Measurements from ENCODE around the gene MTUS2.

MTUS2 gene

DNA sequence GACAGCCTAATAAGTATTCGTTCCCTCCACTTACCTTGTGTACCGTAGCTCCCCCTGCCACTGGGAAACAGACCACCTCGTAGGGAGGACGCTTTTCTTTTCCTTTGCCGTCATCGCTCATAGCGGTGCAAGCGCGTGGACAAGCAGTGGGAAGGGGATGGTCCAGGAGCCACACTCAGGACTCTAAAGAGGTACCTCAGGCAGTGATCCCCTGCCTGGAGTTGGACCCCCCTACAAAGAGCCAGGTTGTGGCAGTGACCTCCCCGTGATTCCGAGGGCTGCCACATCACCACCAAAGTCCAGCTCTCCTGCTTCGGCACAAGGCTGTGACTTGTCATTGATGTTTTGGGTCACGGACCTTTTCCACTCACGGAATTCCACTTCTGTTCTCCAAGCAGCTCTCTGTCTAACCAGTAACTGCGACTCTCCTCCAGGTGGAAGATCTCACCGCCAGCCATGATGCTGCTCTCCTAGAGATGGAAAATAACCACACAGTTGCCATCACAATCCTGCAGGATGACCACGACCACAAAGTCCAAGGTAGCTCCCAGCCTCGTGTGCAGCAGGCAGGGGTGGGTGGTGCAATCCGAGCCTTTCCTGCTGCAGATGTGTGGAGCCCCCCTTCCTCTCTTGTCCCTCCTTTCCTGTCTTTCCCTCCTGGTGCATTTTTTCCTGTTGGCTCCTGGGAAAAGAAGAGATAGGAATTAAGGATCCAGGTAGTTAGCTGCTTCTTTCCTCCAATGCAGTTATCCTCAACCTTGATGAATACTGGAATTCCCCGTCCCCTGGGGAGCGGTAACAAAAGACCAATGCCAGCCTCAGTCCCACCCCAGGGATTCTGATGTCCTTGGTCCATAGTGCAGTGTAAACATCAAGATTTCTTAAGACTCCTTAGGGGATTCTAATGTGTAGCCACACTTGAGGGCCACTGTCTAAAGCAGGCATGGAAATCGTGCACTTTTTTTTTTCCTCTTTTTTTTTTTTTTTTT, 667.6 kb downstream of the MTUS2 start:
- H3K36me3 ChIP-seq, result no peaks in the 10 kb centered on the region
- H3K4me3 ChIP-seq (ENCODE audit: low read depth in 1 of 2, low read length in 1 of 2), result no peak overlapping the region
- TF ChIP-seq, protein P1, sequence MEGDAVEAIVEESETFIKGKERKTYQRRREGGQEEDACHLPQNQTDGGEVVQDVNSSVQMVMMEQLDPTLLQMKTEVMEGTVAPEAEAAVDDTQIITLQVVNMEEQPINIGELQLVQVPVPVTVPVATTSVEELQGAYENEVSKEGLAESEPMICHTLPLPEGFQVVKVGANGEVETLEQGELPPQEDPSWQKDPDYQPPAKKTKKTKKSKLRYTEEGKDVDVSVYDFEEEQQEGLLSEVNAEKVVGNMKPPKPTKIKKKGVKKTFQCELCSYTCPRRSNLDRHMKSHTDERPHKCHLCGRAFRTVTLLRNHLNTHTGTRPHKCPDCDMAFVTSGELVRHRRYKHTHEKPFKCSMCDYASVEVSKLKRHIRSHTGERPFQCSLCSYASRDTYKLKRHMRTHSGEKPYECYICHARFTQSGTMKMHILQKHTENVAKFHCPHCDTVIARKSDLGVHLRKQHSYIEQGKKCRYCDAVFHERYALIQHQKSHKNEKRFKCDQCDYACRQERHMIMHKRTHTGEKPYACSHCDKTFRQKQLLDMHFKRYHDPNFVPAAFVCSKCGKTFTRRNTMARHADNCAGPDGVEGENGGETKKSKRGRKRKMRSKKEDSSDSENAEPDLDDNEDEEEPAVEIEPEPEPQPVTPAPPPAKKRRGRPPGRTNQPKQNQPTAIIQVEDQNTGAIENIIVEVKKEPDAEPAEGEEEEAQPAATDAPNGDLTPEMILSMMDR (IDR thresholded peaks at IDR 0.05), result no peak
- no peaks in the 10 kb centered on the region for H3K9me3 ChIP-seq
- H3K4me1 ChIP-seq (ENCODE audit: control insufficient read depth in 1 of 2, insufficient read depth in 1 of 2, low read depth in 1 of 2, low read length in 1 of 2), result no peaks in the 10 kb centered on the region
- no peak overlapping the region for H3K27ac ChIP-seq
- H3K27me3 ChIP-seq, result peaks cover 5% of the 10 kb centered on the region

DNA sequence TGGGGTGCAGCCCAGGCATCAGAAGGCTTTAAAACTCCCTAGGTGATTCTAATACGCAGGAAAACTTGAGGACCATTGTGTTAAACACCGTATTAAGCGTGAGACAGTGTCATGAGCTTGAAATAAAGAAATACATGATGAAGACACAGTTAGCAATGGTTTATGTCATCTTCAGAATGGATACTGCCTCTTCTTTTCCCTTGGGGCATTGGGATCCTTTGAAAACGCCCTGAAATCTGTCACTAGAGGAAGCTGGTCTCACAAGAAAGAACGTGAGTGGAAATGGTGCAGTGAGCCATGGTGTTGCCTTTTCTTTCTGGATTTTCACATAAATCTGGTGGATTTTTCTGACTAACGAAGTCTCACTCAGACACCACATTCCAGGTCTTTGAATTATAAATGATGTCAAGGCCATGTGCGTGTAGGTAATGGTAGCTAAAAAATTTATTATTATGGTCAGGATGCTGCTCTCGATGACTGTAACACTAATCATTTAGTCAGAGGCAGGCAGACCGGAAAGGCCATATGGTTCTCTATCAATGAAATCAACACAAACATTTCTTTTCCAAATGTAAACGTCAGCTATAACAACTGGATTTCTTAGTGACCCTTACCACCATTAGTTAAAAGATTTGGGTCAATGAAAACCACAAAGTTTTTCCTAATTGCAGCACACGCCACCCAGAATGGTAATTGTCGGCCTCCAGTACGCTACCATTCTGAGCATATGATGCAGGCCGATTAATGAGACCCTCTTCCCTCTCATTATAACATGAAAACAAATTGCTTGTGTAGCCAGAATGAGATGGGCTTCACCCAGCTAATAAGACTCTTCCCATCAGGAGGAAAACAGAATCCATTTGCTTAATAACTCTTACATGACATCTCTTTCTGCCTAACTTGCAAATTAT, 669.8 kb downstream of the MTUS2 start:
- Histone ChIP-seq H3K9me3 (no peaks in the 10 kb centered on the region), H3K4me3 (ENCODE audit: low read depth in 1 of 2, low read length in 1 of 2) (no peak overlapping the region), H3K27me3 (peaks cover 5% of the 10 kb centered on the region), H3K36me3 (no peaks in the 10 kb centered on the region), H3K27ac (no peak overlapping the region), H3K4me1 (ENCODE audit: control insufficient read depth in 1 of 2, insufficient read depth in 1 of 2, low read depth in 1 of 2, low read length in 1 of 2) (no peaks in the 10 kb centered on the region)
- TF ChIP-seq, protein P1 (IDR thresholded peaks at IDR 0.05), result no peak

DNA sequence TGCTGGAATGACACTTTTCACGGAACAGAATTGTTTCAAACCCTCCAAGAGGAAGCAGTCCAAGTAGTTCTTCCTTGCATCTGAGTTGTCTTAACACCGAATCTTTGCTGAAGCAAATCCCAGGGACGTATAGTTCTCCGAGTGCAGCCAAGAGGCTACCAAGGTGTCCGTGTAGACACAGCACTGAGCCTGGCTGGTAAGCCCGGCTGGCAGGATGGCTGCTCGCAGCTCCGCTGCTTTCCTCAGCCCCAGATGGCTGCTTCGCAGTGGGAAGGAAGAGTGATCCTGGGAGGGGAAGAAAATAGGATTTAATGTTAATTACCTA, 670.4 kb downstream of the MTUS2 start:
- TF ChIP-seq, protein P1 (IDR thresholded peaks at IDR 0.05), result no peak
- Histone ChIP-seq H3K9me3 (no peaks in the 10 kb centered on the region), H3K27me3 (peaks cover 5% of the 10 kb centered on the region), H3K4me3 (ENCODE audit: low read depth in 1 of 2, low read length in 1 of 2) (no peak overlapping the region), H3K27ac (no peak overlapping the region), H3K4me1 (ENCODE audit: control insufficient read depth in 1 of 2, insufficient read depth in 1 of 2, low read depth in 1 of 2, low read length in 1 of 2) (peaks cover 2 to 4% of the 10 kb centered on the region in 2 experiments), H3K36me3 (no peaks in the 10 kb centered on the region)

DNA sequence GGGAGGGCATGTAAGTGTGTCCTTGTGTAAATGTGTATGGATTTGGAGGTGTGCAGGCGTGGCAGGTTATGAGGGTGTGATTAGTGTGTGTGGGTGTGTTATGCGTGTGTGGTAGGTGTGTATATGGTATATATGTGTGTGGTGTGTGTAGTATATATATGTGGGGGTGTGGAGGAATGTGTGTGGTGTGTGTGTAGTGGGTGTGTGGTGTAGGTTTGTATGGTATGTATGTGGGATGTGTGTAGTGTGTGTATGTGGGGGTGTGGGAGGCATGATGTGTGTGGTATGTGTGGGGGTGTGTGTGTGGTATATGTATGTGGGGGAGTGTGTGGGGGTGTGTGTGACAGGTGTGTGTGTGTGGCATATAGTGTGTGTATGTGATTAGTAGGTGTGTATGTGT, 671.1 kb downstream of the MTUS2 start:
- Histone ChIP-seq H3K27ac (no peak overlapping the region), H3K4me1 (ENCODE audit: control insufficient read depth in 1 of 2, insufficient read depth in 1 of 2, low read depth in 1 of 2, low read length in 1 of 2) (peaks cover 9% of the 10 kb centered on the region in 2 experiments), H3K27me3 (no peaks in the 10 kb centered on the region), H3K4me3 (ENCODE audit: low read depth in 1 of 2, low read length in 1 of 2) (no peak overlapping the region), H3K36me3 (no peaks in the 10 kb centered on the region), H3K9me3 (no peaks in the 10 kb centered on the region)
- TF ChIP-seq, protein P1 (IDR thresholded peaks at IDR 0.05), result no peak

DNA sequence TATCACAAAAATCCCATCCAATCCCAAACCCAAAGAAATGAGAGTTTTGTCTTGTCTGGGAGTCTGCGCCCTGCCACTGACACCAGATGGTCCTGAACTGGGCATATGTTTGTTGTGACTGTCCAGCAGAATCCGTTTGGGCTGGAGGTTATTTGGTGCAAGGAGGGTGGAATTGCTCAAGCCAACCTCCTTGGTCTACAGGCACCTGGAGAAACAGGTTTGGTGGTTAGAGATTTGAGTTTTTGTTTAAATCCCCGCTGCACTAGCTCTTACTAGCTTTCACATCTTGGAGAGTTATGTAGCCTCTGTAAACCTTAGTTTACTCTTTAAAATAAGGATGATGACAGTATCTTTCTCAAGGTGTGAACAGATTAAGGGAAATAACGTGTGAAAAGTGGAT, 673.7 kb downstream of the MTUS2 start:
- Histone ChIP-seq H3K27me3 (no peaks in the 10 kb centered on the region), H3K36me3 (no peaks in the 10 kb centered on the region), H3K4me1 (ENCODE audit: control insufficient read depth in 1 of 2, insufficient read depth in 1 of 2, low read depth in 1 of 2, low read length in 1 of 2) (peaks cover 17 to 18% of the 10 kb centered on the region in 2 experiments), H3K27ac (no peak overlapping the region), H3K4me3 (ENCODE audit: low read depth in 1 of 2, low read length in 1 of 2) (no peak overlapping the region), H3K9me3 (no peaks in the 10 kb centered on the region)
- TF ChIP-seq, protein P1 (IDR thresholded peaks at IDR 0.05), result no peak
